Loucy (cell line): ENCODE measurements around the gene MFAP1.

ENCODE experiments used
- CTCF ChIP-seq: fragments of 200-600 bp; sonication (generic); conservative IDR thresholded peaks from 2 replicates; pipeline ENCODE4 v1.5.1; 2014; ENCODE audit warnings: mild to moderate bottlenecking, antibody characterized with exemption, low read length
- EZH2phosphoT487 ChIP-seq: fragments of 200-600 bp; IDR thresholded peaks from 2 replicates; pipeline ENCODE4 v1.6.1; 2018; ENCODE audit warnings: antibody characterized with exemption, mild to moderate bottlenecking, moderate library complexity, borderline replicate concordance

GRCh38 chr15:43867096-43867495 is 42.6 kb upstream of the MFAP1 start:
- TF ChIP-seq CTCF (no peak), EZH2phosphoT487 (no peak)
